Effector memory CD8-positive, alpha-beta T cell (primary cell): ENCODE data around the gene TARS1.
"Not testable (repeated sequence)": the region's sequence is repeated elsewhere in the genome, so short reads cannot be mapped to it uniquely, and the experiment has no call there.

Experiments
- ATAC-seq: fragments of 150-1000 bp; cut with Tn5 transposase; replicated peaks from 2 replicates; pipeline ENCODE4 v1.10.0; 2021; ENCODE audit warnings: mild to moderate bottlenecking, moderate library complexity
- DNase-seq, 3 experiments: peaks; one replicate each; pipeline ENCODE4 v3.0.0; 2021
- H3K27ac Mint-ChIP-seq, 2 donors: one replicate each; pipeline ENCODE4 v1.8.0; 2022; ENCODE audit warnings: mild to moderate bottlenecking in 2 of 2, mixed read lengths in 2 of 2, moderate library complexity in 2 of 2
- H3K27me3 Mint-ChIP-seq, 2 donors: one replicate each; pipeline ENCODE4 v1.8.0; 2022; ENCODE audit warnings: mixed read lengths in 2 of 2
- H3K36me3 Mint-ChIP-seq: one replicate; pipeline ENCODE4 v1.8.0; 2022; ENCODE audit warnings: mild to moderate bottlenecking, moderate library complexity, mixed read lengths; ENCODE audit not compliant: insufficient read depth
- H3K4me1 Mint-ChIP-seq, 2 donors: one replicate each; pipeline ENCODE4 v1.8.0; 2022; ENCODE audit warnings: low read depth in 2 of 2, mixed read lengths in 2 of 2
- H3K4me3 Mint-ChIP-seq, 2 donors: one replicate each; pipeline ENCODE4 v1.8.0; 2022; ENCODE audit warnings: mild to moderate bottlenecking in 2 of 2, mixed read lengths in 2 of 2, moderate library complexity in 2 of 2
- H3K9me3 Mint-ChIP-seq, 2 donors: one replicate each; pipeline ENCODE4 v1.8.0; 2022; ENCODE audit warnings: mixed read lengths in 2 of 2

The TARS1 gene

GRCh38 chr5:33513462-33514185 is 72.9 kb downstream of the TARS1 start:
- peaks cover 11 to 21% of the 10 kb centered on the region in 2 donors for H3K27me3 Mint-ChIP-seq
- DNase-seq: no peak
- peaks cover 0 to 4% of the 10 kb centered on the region in 2 donors for H3K9me3 Mint-ChIP-seq
- no peaks in the 10 kb centered on the region for H3K4me1 Mint-ChIP-seq
- no peaks in the 10 kb centered on the region for H3K36me3 Mint-ChIP-seq
- H3K4me3 Mint-ChIP-seq: no peak overlapping the region
- H3K27ac Mint-ChIP-seq: no peak overlapping the region
- no peak for ATAC-seq

- H3K27ac Mint-ChIP-seq, DNase-seq, H3K4me3 Mint-ChIP-seq, H3K9me3 Mint-ChIP-seq, H3K36me3 Mint-ChIP-seq, H3K4me1 Mint-ChIP-seq, ATAC-seq: not testable (repeated sequence)
- peaks cover 11 to 21% of the 10 kb centered on the region in 2 donors for H3K27me3 Mint-ChIP-seq
These were observed 74.6 kb downstream of the TARS1 start for GRCh38 chr5:33515366-33515765.

- H3K9me3 Mint-ChIP-seq: peaks cover 0 to 10% of the 10 kb centered on the region in 2 donors
- no peak overlapping the region for H3K4me3 Mint-ChIP-seq
- H3K36me3 Mint-ChIP-seq: no peaks in the 10 kb centered on the region
- H3K4me1 Mint-ChIP-seq: no peaks in the 10 kb centered on the region
- no peak for ATAC-seq
- H3K27ac Mint-ChIP-seq: no peak overlapping the region
- DNase-seq: no peak
- H3K27me3 Mint-ChIP-seq: peaks cover 11 to 21% of the 10 kb centered on the region in 2 donors
These were observed 75.7 kb downstream of the TARS1 start for GRCh38 chr5:33516421-33516820.
